Activated naive CD4-positive, alpha-beta T cell (primary cell): ENCODE measurements around the gene GSTM3.
"Not testable (repeated sequence)": the region's sequence is repeated elsewhere in the genome, so short reads cannot be mapped to it uniquely, and the experiment has no call there.

Experiments
- DNase-seq, 4 experiments: peaks; one replicate each; lab custom pipeline; 2025; lab: John Stamatoyannopoulos, UW

Gene GSTM3

DNA sequence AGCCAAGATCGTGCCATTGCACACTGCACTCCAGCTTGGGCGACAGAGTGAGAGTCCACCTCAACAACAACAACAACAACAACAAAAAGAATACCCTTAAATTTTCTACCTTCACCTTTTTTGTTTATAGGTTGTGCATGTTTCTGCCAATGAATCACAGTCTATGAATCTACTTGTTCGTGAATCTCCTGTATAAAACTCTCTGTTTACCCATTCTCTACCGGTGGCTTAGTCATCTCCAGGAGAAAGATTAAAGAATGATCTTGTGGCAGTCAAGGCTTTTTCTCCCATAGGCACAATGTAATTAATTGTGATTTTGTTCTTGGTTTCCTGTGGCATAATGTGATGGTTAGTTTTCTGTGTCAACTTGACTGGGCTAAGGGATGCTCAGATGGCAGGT is 43.0 kb downstream of the GSTM3 start:
- DNase-seq: not testable (repeated sequence)

DNA sequence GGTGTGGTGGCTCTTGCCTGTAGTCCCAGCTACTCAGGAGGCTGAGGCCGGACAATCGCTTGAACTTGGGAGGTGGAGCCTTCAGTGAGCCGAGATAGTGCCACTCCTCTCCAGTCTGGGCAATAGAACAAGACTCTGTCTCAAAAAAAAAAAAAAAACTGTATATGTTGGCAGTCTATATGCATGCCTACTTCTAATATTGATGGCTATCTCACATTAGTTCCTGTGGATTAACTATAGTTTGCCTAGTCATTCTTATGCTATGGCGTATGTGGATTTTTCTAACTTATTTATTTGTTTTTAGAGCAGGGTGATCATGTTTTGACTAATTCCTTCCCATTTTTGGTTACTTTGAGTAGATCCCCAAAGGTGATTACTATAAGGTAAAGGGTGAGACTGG is 43.8 kb downstream of the GSTM3 start:
- DNase-seq: no peak

DNA sequence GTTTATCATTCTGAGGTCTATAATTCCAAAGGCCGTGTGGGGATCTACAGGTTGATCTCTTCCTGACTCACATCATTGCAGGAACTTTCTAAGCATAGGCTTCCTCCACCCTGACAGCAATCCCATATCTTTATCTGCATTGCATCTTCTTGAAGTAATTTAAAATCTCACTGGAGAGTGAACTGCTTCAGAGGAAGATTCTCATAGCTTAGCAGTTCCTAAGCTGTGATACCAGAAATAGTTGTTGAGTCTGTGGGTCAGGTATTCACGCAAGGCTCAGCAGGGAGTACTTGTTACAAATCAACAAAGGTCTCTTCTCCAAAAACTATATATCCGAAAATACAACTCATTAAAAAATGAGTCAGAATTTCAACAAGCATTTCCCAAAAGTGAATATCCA is 45.7 kb downstream of the GSTM3 start:
- not testable (repeated sequence) for DNase-seq

DNA sequence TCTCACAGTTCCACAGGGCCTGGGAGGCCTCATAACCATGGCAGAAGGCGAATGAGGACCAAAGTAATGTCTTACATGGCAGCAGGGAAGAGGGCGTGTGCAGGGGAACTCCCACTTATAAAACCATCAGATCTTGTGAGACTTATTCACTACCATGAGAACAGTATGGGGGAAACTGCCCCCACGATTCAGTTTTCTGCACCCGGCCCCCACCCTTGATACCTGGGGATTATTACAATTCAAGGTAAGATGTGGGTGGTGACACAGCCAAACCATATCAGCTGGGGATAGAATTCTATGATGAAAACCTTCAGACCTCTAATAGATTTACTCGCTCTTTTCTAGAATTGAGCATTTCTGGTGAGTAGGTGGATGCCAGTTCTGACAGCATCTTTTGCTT is 46.4 kb downstream of the GSTM3 start:
- not testable (repeated sequence) for DNase-seq

DNA sequence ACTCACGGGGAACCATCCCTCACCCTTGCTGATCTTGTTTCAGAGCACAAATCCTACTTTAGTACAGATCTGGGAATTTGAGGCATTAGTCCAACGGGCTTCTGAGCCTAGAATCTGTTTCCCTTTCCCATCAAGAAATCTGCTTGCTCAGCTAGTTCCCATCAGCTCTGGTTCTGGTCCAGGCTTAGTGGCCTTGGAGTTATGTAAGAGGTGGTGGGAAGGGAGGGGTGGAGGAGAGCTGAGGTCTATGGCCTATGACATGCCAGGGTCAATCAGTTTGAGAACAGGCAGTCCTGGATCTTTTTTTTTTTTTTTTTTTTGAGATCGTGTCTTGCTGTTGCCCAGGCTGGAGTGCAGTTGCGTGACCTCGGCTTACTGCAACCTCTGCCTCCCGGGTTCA is 49.1 kb downstream of the GSTM3 start:
- DNase-seq: no peak

DNA sequence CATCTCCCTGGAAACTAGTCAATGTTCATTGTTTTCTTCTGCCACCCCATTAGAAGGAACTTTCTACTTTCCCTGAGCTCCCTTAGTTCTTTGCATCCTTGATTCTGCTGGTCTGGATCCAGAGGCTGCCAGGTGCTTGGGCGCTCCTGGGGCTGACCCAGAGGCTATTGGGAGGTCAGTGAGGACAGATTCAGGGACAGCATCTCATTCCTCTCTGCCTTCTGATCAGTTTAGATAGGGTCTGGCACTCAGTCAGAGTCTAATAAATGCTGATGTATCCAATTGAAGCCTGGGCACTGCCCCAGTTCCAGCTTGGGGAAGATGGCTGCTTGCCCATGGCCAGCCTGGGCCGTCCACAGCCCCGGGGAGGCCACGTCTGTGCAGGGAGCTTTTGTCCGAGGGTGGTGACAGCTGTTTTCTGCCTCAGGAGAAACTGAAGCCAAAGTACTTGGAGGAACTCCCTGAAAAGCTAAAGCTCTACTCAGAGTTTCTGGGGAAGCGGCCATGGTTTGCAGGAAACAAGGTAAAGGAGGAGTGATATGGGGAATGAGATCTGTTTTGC is 50.9 kb downstream of the GSTM3 start:
- DNase-seq: no peak

DNA sequence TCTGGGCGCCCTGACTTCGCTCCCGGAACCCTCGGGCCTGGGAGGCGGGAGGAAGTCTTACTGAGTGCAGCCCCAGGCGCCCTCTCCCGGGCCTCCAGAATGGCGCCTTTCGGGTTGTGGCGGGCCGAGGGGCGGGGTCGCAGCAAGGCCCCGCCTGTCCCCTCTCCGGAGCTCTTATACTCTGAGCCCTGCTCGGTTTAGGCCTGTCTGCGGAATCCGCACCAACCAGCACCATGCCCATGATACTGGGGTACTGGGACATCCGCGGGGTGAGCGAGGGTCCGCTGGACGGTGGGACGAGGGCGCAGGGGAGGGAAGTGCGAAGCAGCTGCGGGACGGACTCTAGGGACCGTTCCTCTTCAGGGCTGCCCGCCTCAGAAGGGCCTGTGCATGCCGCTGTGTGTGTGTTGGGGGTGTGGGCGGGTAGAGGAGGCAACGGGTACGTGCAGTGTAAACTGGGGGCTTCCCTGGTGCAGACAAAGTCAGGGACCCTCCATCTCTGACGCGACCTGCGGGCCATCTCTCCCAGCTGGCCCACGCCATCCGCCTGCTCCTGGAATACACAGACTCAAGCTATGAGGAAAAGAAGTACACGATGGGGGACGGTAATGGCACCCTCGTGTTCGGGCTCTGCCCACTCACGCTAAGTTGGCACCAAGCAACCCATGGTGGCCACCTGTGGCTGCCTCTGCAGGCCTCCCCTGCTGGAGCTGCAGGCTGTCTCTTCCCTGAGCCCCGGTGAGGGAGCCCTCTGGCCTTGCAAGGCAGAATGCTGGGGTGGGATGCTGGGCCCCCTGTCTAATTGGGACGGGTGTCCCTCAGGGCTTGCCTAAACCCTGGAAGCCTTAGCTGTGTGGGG is 53.0 kb downstream of the GSTM3 start, which contains the start of gene GSTM1:
Gene GSTM1, plus strand, starts transcription at position 177 of the 859 bp plus-strand sequence. Its CDS starts 57 bp downstream, at position 234.
- DNase-seq: peak; percentile 20 to 84 (median 56)

DNA sequence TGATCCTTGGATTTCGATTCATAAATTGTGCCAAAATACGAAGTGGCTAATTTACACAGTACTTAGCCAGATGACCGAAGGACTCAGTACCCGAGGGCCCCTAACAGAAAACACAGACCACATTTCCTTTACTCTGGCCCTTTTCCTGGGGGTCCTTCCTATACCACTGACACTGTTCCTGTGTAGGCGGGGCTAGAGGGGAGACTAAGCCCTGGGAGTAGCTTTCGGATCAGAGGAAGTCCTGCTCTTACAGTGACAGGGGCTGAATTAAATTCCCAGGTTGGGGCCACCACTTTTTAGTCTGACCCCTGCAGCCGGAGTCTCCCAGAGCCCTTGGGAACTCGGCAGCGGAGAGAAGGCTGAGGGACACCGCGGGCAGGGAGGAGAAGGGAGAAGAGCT is 53.7 kb downstream of the GSTM3 start:
- not testable (repeated sequence) for DNase-seq

DNA sequence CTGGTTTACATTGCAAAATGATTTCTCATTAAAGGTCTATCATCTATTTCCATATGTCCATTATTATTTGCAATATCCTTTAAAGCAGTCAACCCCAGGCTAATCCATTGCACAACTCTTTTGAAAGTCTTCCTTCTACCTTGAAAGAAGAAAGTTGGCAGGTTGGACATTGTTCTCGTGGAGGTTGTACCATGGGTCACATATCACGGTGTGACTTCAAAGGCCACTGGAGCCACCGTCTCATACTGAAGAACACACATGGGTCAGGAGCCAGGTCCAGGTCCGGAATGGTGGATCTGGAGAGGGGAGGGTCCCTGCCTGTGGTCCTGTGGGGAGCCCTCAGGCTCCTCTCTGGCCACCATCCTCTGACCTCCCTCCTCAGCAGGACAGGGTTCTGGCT is 54.9 kb downstream of the GSTM3 start:
- not testable (repeated sequence) for DNase-seq

DNA sequence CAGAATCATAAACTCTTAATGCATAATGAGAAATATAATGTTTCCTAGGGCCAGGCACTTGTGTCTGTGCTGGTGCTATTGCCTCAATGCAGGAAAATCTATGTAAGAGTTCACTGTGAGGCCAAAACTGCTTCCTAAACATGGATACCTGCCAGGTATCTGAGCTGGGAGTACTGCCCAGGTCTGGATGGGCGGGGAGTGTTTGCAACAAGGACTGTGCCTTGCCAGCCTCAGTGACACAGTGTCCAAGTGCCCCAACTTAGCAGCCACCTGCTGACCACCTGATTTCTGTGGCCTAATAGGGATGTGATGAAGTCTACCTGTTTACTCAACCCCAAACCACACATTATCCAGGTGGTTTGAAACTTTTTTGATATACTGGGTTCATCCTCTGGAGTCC is 55.4 kb downstream of the GSTM3 start:
- DNase-seq: not testable (repeated sequence)

DNA sequence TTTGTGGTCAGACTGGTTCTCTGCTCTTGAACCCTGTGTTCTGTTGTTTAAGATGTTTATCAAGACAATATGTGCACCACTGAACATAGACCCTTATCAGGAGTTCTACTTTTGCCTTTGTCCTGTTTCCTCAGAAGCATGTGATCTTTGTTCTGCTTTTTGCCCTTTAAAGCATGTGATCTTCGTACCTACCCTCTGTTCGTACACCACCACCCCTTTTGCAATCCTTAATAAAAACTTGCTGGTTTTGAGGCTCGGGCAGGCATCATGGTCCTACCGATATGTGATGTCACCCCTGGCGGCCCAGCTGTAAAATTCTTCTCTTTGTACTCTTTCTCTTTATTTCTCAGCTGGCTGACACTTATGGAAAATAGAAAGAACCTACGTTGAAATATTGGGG is 56.1 kb downstream of the GSTM3 start:
- DNase-seq: not testable (repeated sequence)
